Nephron (organoid): ENCODE measurements around the gene ZNF383.
"Not testable (repeated sequence)": the region's sequence is repeated elsewhere in the genome, so short reads cannot be mapped to it uniquely, and the experiment has no call there.

ENCODE experiments used
- H3K27ac Mint-ChIP-seq, 3 experiments: 2 replicates each; pipeline ENCODE4 v1.8.0; 2020; ENCODE audit warnings: mixed read lengths in 3 of 3, mild to moderate bottlenecking in 2 of 3, moderate library complexity in 1 of 3
- H3K27me3 Mint-ChIP-seq: 2 replicates; pipeline ENCODE4 v1.8.0; 2021; ENCODE audit warnings: low read depth, mild to moderate bottlenecking, moderate library complexity, mixed read lengths
- H3K36me3 Mint-ChIP-seq: 2 replicates; pipeline ENCODE4 v1.8.0; 2020; ENCODE audit warnings: low read depth, mixed read lengths
- H3K4me1 Mint-ChIP-seq: 2 replicates; pipeline ENCODE4 v1.8.0; 2020; ENCODE audit warnings: mixed read lengths
- H3K4me3 Mint-ChIP-seq, 3 experiments: 2 replicates each; pipeline ENCODE4 v1.8.0; 2020; ENCODE audit warnings: mild to moderate bottlenecking in 3 of 3, mixed read lengths in 3 of 3, moderate library complexity in 2 of 3
- H3K9me3 Mint-ChIP-seq: 2 replicates; pipeline ENCODE4 v1.8.0; 2020; ENCODE audit warnings: mixed read lengths
- TF ChIP-seq, protein P1 (sequence below), 3 experiments: fragments of 200-600 bp; sonication (generic); IDR thresholded peaks; one replicate each; pipeline ENCODE4 v1.5.0; 2021; ENCODE audit warnings: antibody characterized with exemption in 3 of 3; ENCODE audit not compliant: unreplicated experiment in 3 of 3

The ZNF383 gene

GRCh38 chr19:37251308-37252229 lies 33.6 kb downstream of the ZNF383 start:
- no peaks in the 10 kb centered on the region for H3K27me3 Mint-ChIP-seq
- no peak overlapping the region for H3K27ac Mint-ChIP-seq
- H3K9me3 Mint-ChIP-seq = peaks cover 60% of the 10 kb centered on the region
- H3K4me1 Mint-ChIP-seq = no peaks in the 10 kb centered on the region
- TF ChIP-seq, protein P1, sequence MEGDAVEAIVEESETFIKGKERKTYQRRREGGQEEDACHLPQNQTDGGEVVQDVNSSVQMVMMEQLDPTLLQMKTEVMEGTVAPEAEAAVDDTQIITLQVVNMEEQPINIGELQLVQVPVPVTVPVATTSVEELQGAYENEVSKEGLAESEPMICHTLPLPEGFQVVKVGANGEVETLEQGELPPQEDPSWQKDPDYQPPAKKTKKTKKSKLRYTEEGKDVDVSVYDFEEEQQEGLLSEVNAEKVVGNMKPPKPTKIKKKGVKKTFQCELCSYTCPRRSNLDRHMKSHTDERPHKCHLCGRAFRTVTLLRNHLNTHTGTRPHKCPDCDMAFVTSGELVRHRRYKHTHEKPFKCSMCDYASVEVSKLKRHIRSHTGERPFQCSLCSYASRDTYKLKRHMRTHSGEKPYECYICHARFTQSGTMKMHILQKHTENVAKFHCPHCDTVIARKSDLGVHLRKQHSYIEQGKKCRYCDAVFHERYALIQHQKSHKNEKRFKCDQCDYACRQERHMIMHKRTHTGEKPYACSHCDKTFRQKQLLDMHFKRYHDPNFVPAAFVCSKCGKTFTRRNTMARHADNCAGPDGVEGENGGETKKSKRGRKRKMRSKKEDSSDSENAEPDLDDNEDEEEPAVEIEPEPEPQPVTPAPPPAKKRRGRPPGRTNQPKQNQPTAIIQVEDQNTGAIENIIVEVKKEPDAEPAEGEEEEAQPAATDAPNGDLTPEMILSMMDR (IDR thresholded peaks at IDR 0.05; ENCODE audit: unreplicated experiment in 3 of 3) = no peak
- no peak overlapping the region for H3K4me3 Mint-ChIP-seq
- H3K36me3 Mint-ChIP-seq = peaks cover 18% of the 10 kb centered on the region

DNA sequence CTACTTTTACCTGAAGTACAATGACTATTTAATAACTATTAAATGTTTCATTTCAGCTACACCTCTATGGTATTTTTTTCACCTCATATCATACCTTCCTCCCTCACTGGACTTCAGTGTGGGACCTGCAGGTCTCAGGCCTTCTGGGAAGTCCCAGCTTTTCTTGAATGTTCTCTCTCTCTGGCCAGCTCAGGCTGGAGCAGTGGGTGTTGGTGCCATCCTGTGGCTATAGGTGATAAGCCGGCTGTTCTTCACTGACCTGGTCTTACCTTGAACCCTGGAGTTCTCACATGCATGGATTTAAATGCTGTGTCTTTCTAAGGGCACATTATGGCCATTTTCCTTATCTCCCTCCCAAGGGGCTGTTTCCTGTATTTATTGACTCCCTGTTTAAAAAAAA lies 45.0 kb downstream of the ZNF383 start:
- H3K27ac Mint-ChIP-seq, H3K4me1 Mint-ChIP-seq, H3K27me3 Mint-ChIP-seq, H3K36me3 Mint-ChIP-seq, H3K4me3 Mint-ChIP-seq: not testable (repeated sequence)
- H3K9me3 Mint-ChIP-seq = peaks cover 22% of the 10 kb centered on the region

GRCh38 chr19:37267005-37267404 lies 49.0 kb downstream of the ZNF383 start:
- not testable (repeated sequence) for H3K27me3 Mint-ChIP-seq, H3K27ac Mint-ChIP-seq, H3K9me3 Mint-ChIP-seq, H3K4me1 Mint-ChIP-seq, H3K36me3 Mint-ChIP-seq, H3K4me3 Mint-ChIP-seq

GRCh38 chr19:37267755-37268154 lies 49.7 kb downstream of the ZNF383 start:
- H3K27me3 Mint-ChIP-seq, H3K4me3 Mint-ChIP-seq, H3K36me3 Mint-ChIP-seq, H3K9me3 Mint-ChIP-seq, H3K4me1 Mint-ChIP-seq, H3K27ac Mint-ChIP-seq: not testable (repeated sequence)

GRCh38 chr19:37280656-37281055 lies 62.6 kb downstream of the ZNF383 start:
- not testable (repeated sequence) for H3K36me3 Mint-ChIP-seq, H3K4me3 Mint-ChIP-seq, H3K9me3 Mint-ChIP-seq, H3K4me1 Mint-ChIP-seq, H3K27ac Mint-ChIP-seq, H3K27me3 Mint-ChIP-seq

GRCh38 chr19:37284020-37284419 lies 66.0 kb downstream of the ZNF383 start:
- not testable (repeated sequence) for H3K4me3 Mint-ChIP-seq, H3K27ac Mint-ChIP-seq, H3K4me1 Mint-ChIP-seq, H3K36me3 Mint-ChIP-seq, H3K9me3 Mint-ChIP-seq, H3K27me3 Mint-ChIP-seq

GRCh38 chr19:37289229-37289628 lies 71.2 kb downstream of the ZNF383 start:
- not testable (repeated sequence) for H3K4me3 Mint-ChIP-seq, H3K27ac Mint-ChIP-seq, H3K9me3 Mint-ChIP-seq, H3K4me1 Mint-ChIP-seq, H3K27me3 Mint-ChIP-seq, H3K36me3 Mint-ChIP-seq

DNA sequence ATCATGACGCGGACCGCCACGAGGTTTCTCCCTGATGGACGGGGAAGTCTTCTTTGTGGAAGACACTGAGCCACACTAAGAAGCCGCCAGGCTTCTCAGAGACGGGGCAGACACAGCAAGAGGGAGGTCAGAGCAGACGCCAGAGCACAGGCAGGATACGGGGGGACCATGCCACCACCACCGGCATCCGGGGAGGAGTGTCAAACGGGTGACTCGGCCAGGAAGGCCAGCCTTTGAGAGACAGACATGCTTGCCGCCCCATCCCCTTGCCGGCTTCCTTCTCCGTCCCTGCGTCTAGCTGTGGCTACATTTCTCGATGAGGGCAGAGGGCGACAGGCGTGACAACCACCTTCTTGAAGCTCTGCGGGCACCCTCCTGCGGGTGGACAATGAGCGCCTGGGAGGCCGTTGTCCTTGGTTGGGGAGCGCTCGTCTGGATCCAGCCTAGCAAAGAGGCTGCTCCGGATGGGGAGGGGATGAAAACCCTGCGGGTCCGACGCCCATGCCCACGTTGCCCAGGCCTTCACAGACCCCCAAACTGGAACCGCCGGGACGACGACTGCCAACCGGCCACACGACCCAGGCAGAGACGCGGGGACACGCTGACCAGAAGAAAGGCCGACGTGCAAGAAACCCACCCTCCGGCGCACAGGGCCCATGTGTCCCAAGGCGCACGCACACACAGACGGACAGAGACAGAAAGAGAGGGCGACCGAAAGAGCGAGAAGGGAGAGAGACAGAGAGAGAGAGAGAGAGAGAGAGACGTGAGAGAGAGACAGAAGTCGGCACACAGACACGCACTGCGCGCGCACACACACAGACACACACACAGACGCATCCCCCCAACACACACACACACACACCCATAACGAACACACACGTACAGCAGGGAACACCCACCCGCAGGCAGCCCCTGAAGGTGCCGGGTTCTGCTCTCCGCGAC lies 75.3 kb downstream of the ZNF383 start:
- not testable (repeated sequence) for H3K4me1 Mint-ChIP-seq

GRCh38 chr19:37294246-37294645 lies 76.2 kb downstream of the ZNF383 start:
- not testable (repeated sequence) for H3K9me3 Mint-ChIP-seq, H3K4me1 Mint-ChIP-seq, H3K27me3 Mint-ChIP-seq, H3K36me3 Mint-ChIP-seq, H3K27ac Mint-ChIP-seq, H3K4me3 Mint-ChIP-seq

More for the DNA sequence above, 75.3 kb downstream of the ZNF383 start:
- H3K27ac Mint-ChIP-seq, H3K4me3 Mint-ChIP-seq, H3K36me3 Mint-ChIP-seq, H3K27me3 Mint-ChIP-seq, H3K9me3 Mint-ChIP-seq: not testable (repeated sequence)
